Progenitor cell of endocrine pancreas (in vitro differentiated cells): ENCODE results near the gene STARD7. TPM values are rescaled to one million over a fixed set of nuclear protein-coding genes. Genes with fewer than 3 reads are reported as not detected.
"Not testable (repeated sequence)": the region's sequence is repeated elsewhere in the genome, so short reads cannot be mapped to it uniquely, and the experiment has no call there.

ENCODE experiments used
- DNase-seq: peaks from one replicate; pipeline ENCODE4 v3.0.0; 2021; ENCODE audit warnings: low spot score; ENCODE audit not compliant: unreplicated experiment
- H3K27ac Mint-ChIP-seq: 2 replicates; pipeline ENCODE4 v1.8.0; 2021; ENCODE audit warnings: mild to moderate bottlenecking, moderate library complexity, mixed read lengths
- H3K27me3 Mint-ChIP-seq: 2 replicates; pipeline ENCODE4 v1.8.0; 2021; ENCODE audit warnings: mixed read lengths
- H3K36me3 Mint-ChIP-seq: 2 replicates; pipeline ENCODE4 v1.8.0; 2022; ENCODE audit warnings: mixed read lengths; ENCODE audit not compliant: insufficient read depth
- H3K4me1 Mint-ChIP-seq: 2 replicates; pipeline ENCODE4 v1.8.0; 2021; ENCODE audit warnings: low read depth, mixed read lengths
- H3K4me3 Mint-ChIP-seq: 2 replicates; pipeline ENCODE4 v1.8.0; 2021; ENCODE audit warnings: low read depth, mild to moderate bottlenecking, moderate library complexity, mixed read lengths
- H3K9me3 Mint-ChIP-seq: 2 replicates; pipeline ENCODE4 v1.8.0; 2021; ENCODE audit warnings: low read depth, mixed read lengths
- long read RNA-seq: library from polyadenylated mRNA; unstranded; transcript quantifications from one replicate; pipeline ENCODE4 v2.0.0, GENCODE V29; 2020
- total RNA-seq: library from RNA; stranded (reverse); gene quantifications from 2 replicates; pipeline ENCODE4 v1.2.1, GENCODE V29; 2021
- TF ChIP-seq, protein P1 (sequence below): fragments of 200-600 bp; sonication (generic); IDR thresholded peaks from one replicate; pipeline ENCODE4 v1.5.0; 2021; ENCODE audit warnings: antibody characterized with exemption, mild to moderate bottlenecking; ENCODE audit not compliant: unreplicated experiment

STARD7 gene
- 117 and 118 TPM in 2 replicates for total RNA-seq
- long read RNA-seq, transcript STARD7-201 (8 exons, 3,368 nt) = major isoform, 153 of 207 reads
- long read RNA-seq, partial matches to known transcripts = 17 of 207 reads
- long read RNA-seq, other reads (novel, unspliced or antisense) = 37 of 207 reads

- DNase-seq = peak; percentile 96
- Mint-ChIP-seq H3K4me1 (peaks cover 44% of the 10 kb centered on the region), H3K36me3 (peaks cover 3% of the 10 kb centered on the region), H3K27ac (peak within 1 kb of the TSS; percentile 97), H3K27me3 (no peaks in the 10 kb centered on the region), H3K9me3 (no peaks in the 10 kb centered on the region), H3K4me3 (peak within 1 kb of the TSS; percentile 95)
- TF ChIP-seq, protein P1, sequence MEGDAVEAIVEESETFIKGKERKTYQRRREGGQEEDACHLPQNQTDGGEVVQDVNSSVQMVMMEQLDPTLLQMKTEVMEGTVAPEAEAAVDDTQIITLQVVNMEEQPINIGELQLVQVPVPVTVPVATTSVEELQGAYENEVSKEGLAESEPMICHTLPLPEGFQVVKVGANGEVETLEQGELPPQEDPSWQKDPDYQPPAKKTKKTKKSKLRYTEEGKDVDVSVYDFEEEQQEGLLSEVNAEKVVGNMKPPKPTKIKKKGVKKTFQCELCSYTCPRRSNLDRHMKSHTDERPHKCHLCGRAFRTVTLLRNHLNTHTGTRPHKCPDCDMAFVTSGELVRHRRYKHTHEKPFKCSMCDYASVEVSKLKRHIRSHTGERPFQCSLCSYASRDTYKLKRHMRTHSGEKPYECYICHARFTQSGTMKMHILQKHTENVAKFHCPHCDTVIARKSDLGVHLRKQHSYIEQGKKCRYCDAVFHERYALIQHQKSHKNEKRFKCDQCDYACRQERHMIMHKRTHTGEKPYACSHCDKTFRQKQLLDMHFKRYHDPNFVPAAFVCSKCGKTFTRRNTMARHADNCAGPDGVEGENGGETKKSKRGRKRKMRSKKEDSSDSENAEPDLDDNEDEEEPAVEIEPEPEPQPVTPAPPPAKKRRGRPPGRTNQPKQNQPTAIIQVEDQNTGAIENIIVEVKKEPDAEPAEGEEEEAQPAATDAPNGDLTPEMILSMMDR = peak; percentile 18
Observed at GRCh38 chr2:96208143-96209010, at the start of gene STARD7. STARD7 (minus strand) TSS chr2:96208827; CDS start chr2:96208434, 393 bp downstream.

GRCh38 chr2:96257744-96258143 is 49.1 kb upstream of the STARD7 start:
- not testable (repeated sequence) for H3K9me3 Mint-ChIP-seq, H3K27me3 Mint-ChIP-seq, H3K4me3 Mint-ChIP-seq, H3K36me3 Mint-ChIP-seq, DNase-seq, H3K27ac Mint-ChIP-seq
- peaks cover 17% of the 10 kb centered on the region for H3K4me1 Mint-ChIP-seq

DNA sequence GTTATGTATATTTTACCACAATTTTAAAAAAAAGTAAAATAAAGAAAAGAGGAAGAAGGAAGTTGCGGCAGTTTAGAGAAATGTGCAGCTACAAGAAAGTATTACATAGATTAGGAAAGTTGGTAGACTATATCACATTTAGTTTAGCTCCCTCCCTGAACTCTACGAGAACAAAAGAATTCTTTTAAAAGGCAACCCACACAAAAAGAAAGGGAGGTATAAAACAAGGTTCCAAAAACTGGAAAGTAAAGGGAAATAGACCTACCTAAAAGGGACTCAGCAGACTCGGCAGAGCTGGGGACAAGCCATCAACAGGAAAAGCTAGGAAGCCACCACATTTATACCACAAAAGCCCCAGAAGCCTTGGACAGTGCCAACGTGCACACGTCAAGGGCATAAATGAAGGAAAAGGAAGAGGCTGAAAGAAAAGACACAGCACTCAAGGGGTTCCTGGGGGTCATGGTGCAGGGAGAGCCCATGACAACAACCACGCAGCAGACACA is 48.0 kb upstream of the STARD7 start:
- DNase-seq = no peak
- no peak overlapping the region for H3K27ac Mint-ChIP-seq
- H3K4me3 Mint-ChIP-seq = no peak overlapping the region
- TF ChIP-seq, protein P1 = no peak
- H3K4me1 Mint-ChIP-seq = peaks cover 19% of the 10 kb centered on the region
- H3K27me3 Mint-ChIP-seq = no peaks in the 10 kb centered on the region
- H3K9me3 Mint-ChIP-seq = no peaks in the 10 kb centered on the region
- H3K36me3 Mint-ChIP-seq = peaks cover 14% of the 10 kb centered on the region

- Mint-ChIP-seq H3K36me3 (peaks cover 16% of the 10 kb centered on the region), H3K27ac (no peak overlapping the region), H3K4me3 (no peak overlapping the region), H3K27me3 (no peaks in the 10 kb centered on the region), H3K9me3 (no peaks in the 10 kb centered on the region), H3K4me1 (peaks cover 5% of the 10 kb centered on the region)
- no peak for DNase-seq
- TF ChIP-seq, protein P1 = no peak
Observed at GRCh38 chr2:96254571-96254970, 45.9 kb upstream of the STARD7 start.

GRCh38 chr2:96253006-96253405 is 44.4 kb upstream of the STARD7 start:
- TF ChIP-seq, protein P1 = no peak
- DNase-seq = no peak
- no peak overlapping the region for H3K4me3 Mint-ChIP-seq
- peaks cover 16% of the 10 kb centered on the region for H3K36me3 Mint-ChIP-seq
- H3K27ac Mint-ChIP-seq = no peak overlapping the region
- H3K4me1 Mint-ChIP-seq = peaks cover 3% of the 10 kb centered on the region
- H3K27me3 Mint-ChIP-seq = no peaks in the 10 kb centered on the region
- no peaks in the 10 kb centered on the region for H3K9me3 Mint-ChIP-seq
